GM19023 (cell line): ENCODE measurements around the gene ST6GALNAC1.

ENCODE experiments used
- ATAC-seq: cut with Tn5 transposase; IDR thresholded peaks from one replicate; pipeline ENCODE4 v1.9.1; 2021; ENCODE audit warnings: mild to moderate bottlenecking, moderate library complexity; ENCODE audit not compliant: unreplicated experiment

ST6GALNAC1 gene

GRCh38 chr17:76584427-76585032 is 59.0 kb downstream of the ST6GALNAC1 start:
- no peak for ATAC-seq

GRCh38 chr17:76582660-76583059 is 60.9 kb downstream of the ST6GALNAC1 start:
- ATAC-seq: no peak

- ATAC-seq: no peak
Observed at GRCh38 chr17:76581515-76581914, 62.0 kb downstream of the ST6GALNAC1 start.

GRCh38 chr17:76579281-76579680 is 64.3 kb downstream of the ST6GALNAC1 start:
- no peak for ATAC-seq

- no peak for ATAC-seq
Observed at GRCh38 chr17:76578376-76578775, 65.2 kb downstream of the ST6GALNAC1 start.

- ATAC-seq: no peak
Observed at GRCh38 chr17:76577876-76578275, 65.7 kb downstream of the ST6GALNAC1 start.

GRCh38 chr17:76576189-76576588 is 67.4 kb downstream of the ST6GALNAC1 start:
- no peak for ATAC-seq

GRCh38 chr17:76575570-76575969 is 68.0 kb downstream of the ST6GALNAC1 start:
- no peak for ATAC-seq
